Osteocyte (in vitro differentiated cells): ENCODE results near the gene SMARCE1. TPM values are rescaled to one million over a fixed set of nuclear protein-coding genes. Genes with fewer than 3 reads are reported as not detected.
A peak's percentile ranks its signal among the peaks of the same experiment; 100 is the strongest.

Experiments used
- DNase-seq: peaks from one replicate; pipeline ENCODE4 v3.0.0; 2021; ENCODE audit warnings: mixed read lengths; ENCODE audit not compliant: unreplicated experiment; ENCODE audit errors: extremely low spot score
- H3K27ac Mint-ChIP-seq: one replicate; pipeline ENCODE4 v1.8.0; 2021; ENCODE audit warnings: mild to moderate bottlenecking, mixed read lengths; ENCODE audit not compliant: unreplicated experiment
- H3K27me3 Mint-ChIP-seq: one replicate; pipeline ENCODE4 v1.8.0; 2021; ENCODE audit warnings: mixed read lengths; ENCODE audit not compliant: unreplicated experiment
- H3K36me3 Mint-ChIP-seq: one replicate; pipeline ENCODE4 v1.8.0; 2021; ENCODE audit warnings: mixed read lengths; ENCODE audit not compliant: unreplicated experiment
- H3K4me1 Mint-ChIP-seq: one replicate; pipeline ENCODE4 v1.8.0; 2021; ENCODE audit warnings: mixed read lengths; ENCODE audit not compliant: unreplicated experiment
- H3K4me3 Mint-ChIP-seq: one replicate; pipeline ENCODE4 v1.8.0; 2021; ENCODE audit warnings: mild to moderate bottlenecking, moderate library complexity, mixed read lengths; ENCODE audit not compliant: unreplicated experiment
- H3K9me3 Mint-ChIP-seq: one replicate; pipeline ENCODE4 v1.8.0; 2021; ENCODE audit warnings: mixed read lengths; ENCODE audit not compliant: unreplicated experiment
- total RNA-seq: library from RNA; stranded (reverse); gene quantifications from 2 replicates; pipeline ENCODE4 v1.2.1, GENCODE V29; 2021
- TF ChIP-seq, protein P1 (sequence below): fragments of 200-600 bp; sonication (generic); IDR thresholded peaks from 2 replicates; pipeline ENCODE4 v1.5.0; 2021; ENCODE audit warnings: antibody characterized with exemption, mild to moderate bottlenecking, moderate library complexity

The SMARCE1 gene
- total RNA-seq, 1 donor from 2014 or later = 145 TPM

DNA sequence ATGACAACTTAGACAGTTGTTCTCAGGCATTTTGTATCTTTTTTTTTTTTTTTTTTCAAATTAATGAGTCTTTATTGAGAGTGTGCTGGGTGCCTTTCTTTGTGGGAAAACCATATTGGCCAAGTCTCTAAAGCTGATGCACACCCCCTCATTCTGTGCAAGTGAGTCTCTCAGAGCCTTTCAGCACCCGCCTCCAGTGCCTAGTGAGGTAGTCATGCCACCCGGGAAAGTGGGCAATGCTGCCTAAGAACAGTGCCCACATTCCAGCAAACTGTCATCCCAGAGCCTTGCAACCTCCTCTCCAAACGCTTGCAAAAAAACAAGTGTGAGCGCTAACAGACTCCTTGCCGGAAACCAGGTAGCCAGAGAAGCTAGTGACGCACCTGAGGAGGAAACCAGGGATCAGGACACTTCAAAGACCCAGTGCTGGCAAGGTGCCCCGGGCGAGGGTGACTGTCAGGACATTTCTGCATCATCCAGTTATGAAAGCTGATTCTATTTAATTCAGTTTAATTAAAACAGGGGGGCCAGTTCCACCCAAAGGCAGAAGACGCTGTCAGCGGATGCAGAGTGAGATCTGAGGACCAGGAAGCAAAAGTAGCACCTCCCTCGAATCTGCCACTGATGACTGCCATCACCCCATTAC is 34.9 kb downstream of the SMARCE1 start:
- Mint-ChIP-seq H3K27me3 (peaks cover 75% of the 10 kb centered on the region), H3K36me3 (no peaks in the 10 kb centered on the region)
- TF ChIP-seq, protein P1, sequence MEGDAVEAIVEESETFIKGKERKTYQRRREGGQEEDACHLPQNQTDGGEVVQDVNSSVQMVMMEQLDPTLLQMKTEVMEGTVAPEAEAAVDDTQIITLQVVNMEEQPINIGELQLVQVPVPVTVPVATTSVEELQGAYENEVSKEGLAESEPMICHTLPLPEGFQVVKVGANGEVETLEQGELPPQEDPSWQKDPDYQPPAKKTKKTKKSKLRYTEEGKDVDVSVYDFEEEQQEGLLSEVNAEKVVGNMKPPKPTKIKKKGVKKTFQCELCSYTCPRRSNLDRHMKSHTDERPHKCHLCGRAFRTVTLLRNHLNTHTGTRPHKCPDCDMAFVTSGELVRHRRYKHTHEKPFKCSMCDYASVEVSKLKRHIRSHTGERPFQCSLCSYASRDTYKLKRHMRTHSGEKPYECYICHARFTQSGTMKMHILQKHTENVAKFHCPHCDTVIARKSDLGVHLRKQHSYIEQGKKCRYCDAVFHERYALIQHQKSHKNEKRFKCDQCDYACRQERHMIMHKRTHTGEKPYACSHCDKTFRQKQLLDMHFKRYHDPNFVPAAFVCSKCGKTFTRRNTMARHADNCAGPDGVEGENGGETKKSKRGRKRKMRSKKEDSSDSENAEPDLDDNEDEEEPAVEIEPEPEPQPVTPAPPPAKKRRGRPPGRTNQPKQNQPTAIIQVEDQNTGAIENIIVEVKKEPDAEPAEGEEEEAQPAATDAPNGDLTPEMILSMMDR = no peak

GRCh38 chr17:40611840-40612474 is 35.7 kb downstream of the SMARCE1 start:
- no peaks in the 10 kb centered on the region for H3K36me3 Mint-ChIP-seq
- H3K4me3 Mint-ChIP-seq = no peak overlapping the region
- H3K27ac Mint-ChIP-seq = no peak overlapping the region
- no peak for DNase-seq
- TF ChIP-seq, protein P1 = no peak
- no peaks in the 10 kb centered on the region for H3K4me1 Mint-ChIP-seq
- peaks cover 72% of the 10 kb centered on the region for H3K27me3 Mint-ChIP-seq
- H3K9me3 Mint-ChIP-seq = no peaks in the 10 kb centered on the region

More for the DNA sequence above, 34.9 kb downstream of the SMARCE1 start:
- Mint-ChIP-seq H3K4me1 (no peaks in the 10 kb centered on the region), H3K27ac (no peak overlapping the region), H3K4me3 (no peak overlapping the region), H3K9me3 (no peaks in the 10 kb centered on the region)
- DNase-seq = peak; percentile 72

GRCh38 chr17:40610359-40610758 is 37.3 kb downstream of the SMARCE1 start:
- H3K36me3 Mint-ChIP-seq = no peaks in the 10 kb centered on the region
- TF ChIP-seq, protein P1 = no peak
- H3K4me3 Mint-ChIP-seq = no peak overlapping the region
- no peaks in the 10 kb centered on the region for H3K9me3 Mint-ChIP-seq
- no peaks in the 10 kb centered on the region for H3K4me1 Mint-ChIP-seq
- peaks cover 59% of the 10 kb centered on the region for H3K27me3 Mint-ChIP-seq
- no peak overlapping the region for H3K27ac Mint-ChIP-seq
- DNase-seq = peak; percentile 25

- no peaks in the 10 kb centered on the region for H3K36me3 Mint-ChIP-seq
- H3K27ac Mint-ChIP-seq = no peak overlapping the region
- TF ChIP-seq, protein P1 = no peak
- H3K9me3 Mint-ChIP-seq = no peaks in the 10 kb centered on the region
- no peaks in the 10 kb centered on the region for H3K4me1 Mint-ChIP-seq
- no peak for DNase-seq
- H3K4me3 Mint-ChIP-seq = no peak overlapping the region
- H3K27me3 Mint-ChIP-seq = peaks cover 46% of the 10 kb centered on the region
Measured at GRCh38 chr17:40608061-40608581, 39.5 kb downstream of the SMARCE1 start.

DNA sequence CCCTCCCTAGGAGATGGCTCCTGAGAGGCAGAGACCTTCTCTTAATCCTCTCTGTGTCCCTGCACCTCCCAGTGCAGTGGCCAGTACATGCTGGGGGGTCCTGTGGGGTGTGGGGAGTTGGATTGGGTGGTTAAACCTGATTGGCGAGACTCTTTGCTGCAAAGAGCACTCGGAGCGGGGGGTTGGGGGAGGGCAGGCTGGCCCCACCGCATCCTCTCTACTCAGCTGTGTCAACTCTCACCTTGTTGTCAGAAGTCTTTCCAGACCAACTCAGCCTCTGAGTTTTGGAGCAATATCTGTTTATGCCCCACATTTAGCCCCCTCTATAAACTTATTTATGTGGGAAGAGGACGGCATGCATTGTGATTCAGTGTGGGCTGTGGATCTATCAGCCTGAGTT is 40.0 kb downstream of the SMARCE1 start:
- H3K27ac Mint-ChIP-seq = no peak overlapping the region
- TF ChIP-seq, protein P1 = no peak
- H3K9me3 Mint-ChIP-seq = no peaks in the 10 kb centered on the region
- H3K36me3 Mint-ChIP-seq = no peaks in the 10 kb centered on the region
- H3K4me3 Mint-ChIP-seq = no peak overlapping the region
- peaks cover 41% of the 10 kb centered on the region for H3K27me3 Mint-ChIP-seq
- no peaks in the 10 kb centered on the region for H3K4me1 Mint-ChIP-seq
- DNase-seq = no peak
